ENCODE data around the gene C5orf47.

The C5orf47 gene

DNA sequence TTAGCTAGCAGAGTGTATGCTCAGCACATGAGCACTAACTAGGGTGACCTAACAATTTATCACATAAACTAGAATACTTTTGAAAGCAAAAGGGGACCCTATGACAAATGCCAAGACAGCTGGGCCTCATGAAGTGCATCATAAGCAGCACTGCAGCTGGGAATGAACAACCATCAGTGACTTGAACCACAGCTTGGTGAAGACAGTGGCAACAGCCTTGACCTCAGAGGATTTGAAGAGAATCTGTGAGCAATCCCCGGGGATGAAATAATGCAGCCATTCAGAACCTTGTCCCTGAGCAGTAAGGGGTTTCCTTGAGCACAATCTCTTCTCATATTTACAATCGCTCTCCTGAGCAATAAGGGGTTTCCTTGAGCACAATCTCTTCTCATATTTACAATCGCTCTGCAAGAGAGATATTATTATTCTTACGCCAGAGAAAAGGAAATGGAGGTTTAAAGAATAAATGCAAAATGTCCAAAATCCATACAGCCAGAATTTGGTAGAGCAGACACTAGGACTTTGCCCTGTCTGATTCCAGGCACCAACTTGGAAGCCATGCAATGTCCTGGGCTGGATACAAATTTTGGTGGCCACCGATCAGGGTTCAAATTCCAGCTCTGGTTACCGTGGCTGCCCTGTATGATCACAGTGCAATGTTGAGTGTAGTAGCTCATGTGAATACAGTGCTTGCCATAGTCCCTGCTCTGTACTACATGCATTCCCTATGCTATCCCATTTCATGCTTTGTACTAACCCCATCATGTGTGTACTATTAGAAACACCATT is 55.7 kb downstream of the C5orf47 start:
- no peak for DNase-seq (ENCODE audit: low read depth, low spot score)

- DNase-seq (ENCODE audit: low read depth, low spot score): peak; percentile 98
Measured at GRCh38 chr5:174045470-174046025, 56.6 kb downstream of the C5orf47 start, which contains the start of gene NSG2. TSS of gene NSG2 (plus strand) at chr5:174045706. CDS start at chr5:174046756, 1,050 bp downstream.

- no peak for DNase-seq (ENCODE audit: low read depth, low spot score)
Measured at GRCh38 chr5:174046558-174046957, 57.6 kb downstream of the C5orf47 start.

DNA sequence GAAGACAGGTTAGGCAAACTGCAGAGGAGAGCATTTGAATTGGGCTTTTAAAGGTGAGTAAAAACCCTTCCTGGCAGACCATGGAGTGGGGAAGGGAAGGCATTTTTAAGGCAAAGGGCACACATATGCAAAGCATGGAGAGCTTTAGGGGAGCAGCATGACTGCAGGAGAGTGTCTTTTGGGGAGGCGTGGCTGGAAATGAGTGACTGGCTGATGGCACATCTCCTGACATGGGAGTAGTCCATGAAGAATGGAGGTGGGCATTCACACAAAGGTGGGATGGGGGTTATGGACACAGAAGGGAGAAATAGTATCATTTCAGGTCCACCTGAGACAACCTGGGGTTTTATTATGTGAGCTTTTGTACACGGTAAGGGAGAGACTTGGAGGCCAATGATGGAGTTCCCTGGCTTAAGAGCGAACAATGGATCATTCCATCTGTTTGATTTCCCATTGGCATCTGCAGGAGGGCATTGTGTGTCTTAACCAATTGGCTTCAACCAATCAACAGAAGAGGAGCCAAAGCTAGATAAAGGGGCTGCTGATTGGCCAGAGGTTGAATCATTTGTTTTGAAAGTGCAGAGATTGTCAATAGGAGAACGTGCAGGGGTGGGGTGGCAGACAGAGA is 58.6 kb downstream of the C5orf47 start:
- DNase-seq (ENCODE audit: low read depth, low spot score): no peak

DNA sequence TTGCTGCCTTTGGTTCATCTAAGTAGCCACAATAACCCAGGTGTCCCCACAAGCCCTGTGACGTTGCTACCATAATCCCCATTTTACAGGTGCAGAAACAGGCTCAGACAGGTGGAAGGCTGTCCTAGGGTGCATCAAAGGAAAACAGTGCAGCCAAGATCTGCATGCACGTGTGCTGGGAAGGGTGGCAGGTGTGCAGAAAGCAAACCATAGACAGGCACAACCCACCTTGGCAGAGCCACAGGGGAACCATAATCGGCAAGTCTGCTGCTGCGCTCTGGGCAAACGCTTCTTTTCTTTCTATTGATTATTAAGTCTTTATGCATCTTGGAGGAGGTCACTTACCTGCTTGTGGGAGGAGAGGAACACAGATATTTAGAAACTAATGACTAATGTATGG is 63.7 kb downstream of the C5orf47 start:
- no peak for DNase-seq (ENCODE audit: low read depth, low spot score)

GRCh38 chr5:174053905-174054304 is 64.9 kb downstream of the C5orf47 start:
- no peak for DNase-seq (ENCODE audit: low read depth, low spot score)

Measured in astrocyte of the hippocampus (primary cell).